Mucosa of rectum (tissue), 2 donors: ENCODE data around the gene LRP2.
"Not testable (repeated sequence)": the region's sequence is repeated elsewhere in the genome, so short reads cannot be mapped to it uniquely, and the experiment has no call there.

Source experiments
- H3K27ac ChIP-seq, 2 donors: one replicate each; pipeline ENCODE4 v1.7.0; 2013; ENCODE audit warnings: inconsistent platforms in 2 of 2, low read depth in 2 of 2, low read length in 2 of 2
- H3K27me3 ChIP-seq, 2 donors: one replicate each; pipeline ENCODE4 v1.7.0; 2013; ENCODE audit warnings: low read length in 2 of 2; ENCODE audit not compliant: control insufficient read depth in 2 of 2, insufficient read depth in 2 of 2
- H3K36me3 ChIP-seq, 2 donors: one replicate each; pipeline ENCODE4 v1.7.0; 2013; ENCODE audit warnings: low read length in 2 of 2; ENCODE audit not compliant: control insufficient read depth in 2 of 2, insufficient read depth in 2 of 2
- H3K4me1 ChIP-seq, 2 donors: one replicate each; pipeline ENCODE4 v1.7.0; 2013; ENCODE audit warnings: low read length in 2 of 2, mild to moderate bottlenecking in 1 of 2; ENCODE audit not compliant: control insufficient read depth in 2 of 2, insufficient read depth in 2 of 2
- H3K4me3 ChIP-seq, 2 donors: one replicate each; pipeline ENCODE4 v1.7.0; 2013; ENCODE audit warnings: low read length in 2 of 2
- H3K9ac ChIP-seq, 2 donors: one replicate each; pipeline ENCODE4 v1.7.0; 2013; ENCODE audit warnings: low read length in 2 of 2, low read depth in 1 of 2, mild to moderate bottlenecking in 1 of 2
- H3K9me3 ChIP-seq, 2 donors: one replicate each; pipeline ENCODE4 v1.7.0; 2013; ENCODE audit warnings: low read length in 2 of 2; ENCODE audit not compliant: control insufficient read depth in 2 of 2
- donor health status: healthy.
- donor health status: Normal muscosa, but diverticular disease.

Gene LRP2

DNA sequence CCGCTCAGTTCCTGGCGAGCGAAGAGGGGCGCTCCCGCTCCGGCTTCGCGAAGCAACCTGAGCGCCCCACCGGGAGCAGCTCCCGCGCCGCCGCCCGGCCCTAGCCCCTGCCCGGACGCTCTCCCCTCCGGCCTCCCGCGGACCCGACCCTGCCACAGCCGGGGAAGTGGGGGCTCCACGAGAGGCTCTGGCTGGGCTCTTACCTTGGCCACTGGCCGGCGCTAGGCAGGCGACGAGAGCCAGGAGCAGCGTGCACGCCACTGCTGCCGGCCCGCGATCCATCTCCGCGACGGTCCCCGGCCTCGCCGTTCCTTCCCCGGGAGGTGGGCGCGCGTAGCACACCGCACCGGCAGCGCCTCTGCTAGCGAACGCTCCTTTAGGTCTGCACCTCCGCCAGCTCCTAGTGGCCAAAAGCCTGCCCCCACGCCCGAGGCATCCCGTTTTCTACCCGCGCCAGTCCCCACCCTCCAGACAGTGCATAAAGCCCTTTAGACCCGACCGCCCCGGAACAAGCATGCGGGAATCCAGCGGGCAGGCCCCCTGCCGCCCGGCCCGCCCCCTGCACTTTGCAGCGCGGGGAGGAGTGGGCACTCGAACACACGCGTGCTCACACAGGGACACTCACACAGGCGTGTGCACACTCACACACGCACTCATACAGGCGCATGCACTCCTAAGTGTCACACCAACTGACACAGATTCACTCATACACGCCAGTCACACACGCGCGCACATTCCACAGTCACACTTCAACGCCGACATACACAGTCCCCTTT, at the start of gene LRP2:
Gene LRP2, minus strand, starts transcription at position 417 of the 776 bp plus-strand sequence. Its CDS starts 135 bp downstream, at position 282.
- Histone ChIP-seq H3K4me3 (peak within 1 kb of the TSS; percentile 49 to 70), H3K9ac (no peak within 1 kb of the TSS), H3K27ac (no peak within 1 kb of the TSS), H3K36me3 (no peaks in the 10 kb centered on the region), H3K27me3 (peaks cover 27 to 34% of the 10 kb centered on the region in 2 donors), H3K4me1 (peaks cover 24 to 25% of the 10 kb centered on the region in 2 donors), H3K9me3 (no peaks in the 10 kb centered on the region)

DNA sequence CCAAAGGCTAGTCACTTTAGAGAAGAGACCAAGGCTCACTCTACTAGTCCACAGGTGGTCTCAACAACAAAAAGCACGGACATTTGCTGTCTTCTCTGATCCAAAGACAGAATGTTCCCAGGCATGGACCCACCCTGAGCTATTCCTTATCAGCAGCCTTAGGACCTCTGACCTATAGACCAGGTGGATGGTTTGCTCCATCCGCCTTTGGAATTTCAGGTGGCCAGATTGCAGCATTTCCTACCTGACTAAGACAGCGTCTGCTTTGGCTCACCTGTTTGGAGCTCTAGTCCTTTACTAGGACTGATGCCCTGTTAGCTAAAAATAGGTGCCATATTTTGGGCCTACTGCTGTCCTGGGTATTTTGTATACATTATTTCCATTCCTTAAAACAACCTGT, 44.6 kb upstream of the LRP2 start:
- Histone ChIP-seq H3K36me3 (no peaks in the 10 kb centered on the region), H3K4me3 (no peak overlapping the region), H3K27ac (no peak overlapping the region), H3K4me1 (no peaks in the 10 kb centered on the region), H3K9me3 (no peaks in the 10 kb centered on the region), H3K27me3 (no peaks in the 10 kb centered on the region), H3K9ac (no peak overlapping the region)

DNA sequence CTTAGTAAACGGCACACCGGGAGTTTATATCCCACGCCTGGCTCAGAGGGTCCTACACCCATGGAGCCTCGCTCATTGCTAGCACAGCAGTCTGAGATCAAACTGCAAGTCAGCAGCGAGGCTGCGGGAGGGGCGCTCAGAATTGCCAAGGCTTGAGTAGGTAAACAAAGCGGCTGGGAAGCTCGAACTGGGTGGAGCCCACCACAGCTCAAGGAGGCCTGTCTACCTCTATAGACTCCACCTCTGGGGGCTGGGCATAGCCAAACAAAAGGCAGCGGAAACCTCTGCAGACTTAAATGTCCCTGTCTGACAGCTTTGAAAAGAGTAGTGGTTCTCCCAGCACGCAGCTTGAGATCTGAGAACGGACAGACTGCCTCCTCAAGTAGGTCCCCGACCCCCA, 37.2 kb upstream of the LRP2 start:
- H3K27me3 ChIP-seq, H3K9ac ChIP-seq, H3K36me3 ChIP-seq, H3K9me3 ChIP-seq, H3K4me1 ChIP-seq, H3K27ac ChIP-seq, H3K4me3 ChIP-seq: not testable (repeated sequence)

DNA sequence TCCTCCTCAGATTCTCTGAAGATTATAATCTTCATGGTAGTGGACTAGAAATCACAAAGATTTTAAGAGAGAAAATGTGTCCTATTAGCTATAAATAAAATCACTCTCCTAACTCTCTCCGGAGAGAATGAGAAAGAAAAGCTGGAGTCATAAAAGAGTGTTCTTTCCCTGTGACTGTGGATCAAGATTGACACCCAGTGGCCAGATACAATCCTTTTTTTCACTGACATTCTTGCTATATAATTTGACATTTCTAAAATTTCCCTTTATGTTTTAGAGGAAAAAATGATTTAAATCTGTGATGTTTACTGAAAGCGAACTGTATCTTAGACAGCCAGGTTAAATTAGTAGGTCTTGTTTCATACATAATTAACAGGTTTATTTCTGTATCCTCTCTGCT, 35.4 kb upstream of the LRP2 start:
- Histone ChIP-seq H3K27ac (no peak overlapping the region), H3K27me3 (peaks cover 0 to 4% of the 10 kb centered on the region in 2 donors), H3K9ac (no peak overlapping the region), H3K4me1 (no peaks in the 10 kb centered on the region), H3K36me3 (no peaks in the 10 kb centered on the region), H3K9me3 (no peaks in the 10 kb centered on the region), H3K4me3 (no peak overlapping the region)

DNA sequence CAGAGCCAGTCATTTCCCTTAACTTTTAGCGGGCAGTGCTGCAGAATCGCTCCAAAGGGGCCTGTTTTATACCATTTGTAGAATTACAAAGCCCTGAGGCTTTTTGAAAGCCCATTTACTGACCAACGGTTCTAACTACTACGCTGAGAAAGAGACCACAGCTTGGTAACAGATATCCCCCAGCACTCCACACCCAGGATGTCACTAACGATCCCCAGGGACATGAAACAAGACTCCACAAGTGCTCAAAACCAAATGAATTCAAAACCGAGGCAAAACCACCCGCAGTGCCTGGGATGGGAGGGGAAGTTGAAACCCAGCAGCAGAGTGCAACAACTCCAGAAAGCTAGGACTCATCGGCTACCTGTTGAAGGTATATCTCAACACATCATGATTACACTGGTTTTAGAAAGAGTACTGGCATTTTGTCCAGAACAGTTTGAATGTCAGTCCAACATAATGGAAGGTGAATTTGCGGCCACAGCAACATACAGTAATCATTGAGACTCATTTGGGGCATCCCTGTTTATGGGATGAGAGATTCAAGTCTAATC, 33.6 kb upstream of the LRP2 start:
- peaks cover 0 to 4% of the 10 kb centered on the region in 2 donors for H3K27me3 ChIP-seq
- no peak overlapping the region for H3K9ac ChIP-seq
- no peaks in the 10 kb centered on the region for H3K36me3 ChIP-seq
- H3K4me3 ChIP-seq, result no peak overlapping the region
- no peaks in the 10 kb centered on the region for H3K9me3 ChIP-seq
- H3K27ac ChIP-seq, result no peak overlapping the region
- H3K4me1 ChIP-seq, result no peaks in the 10 kb centered on the region

DNA sequence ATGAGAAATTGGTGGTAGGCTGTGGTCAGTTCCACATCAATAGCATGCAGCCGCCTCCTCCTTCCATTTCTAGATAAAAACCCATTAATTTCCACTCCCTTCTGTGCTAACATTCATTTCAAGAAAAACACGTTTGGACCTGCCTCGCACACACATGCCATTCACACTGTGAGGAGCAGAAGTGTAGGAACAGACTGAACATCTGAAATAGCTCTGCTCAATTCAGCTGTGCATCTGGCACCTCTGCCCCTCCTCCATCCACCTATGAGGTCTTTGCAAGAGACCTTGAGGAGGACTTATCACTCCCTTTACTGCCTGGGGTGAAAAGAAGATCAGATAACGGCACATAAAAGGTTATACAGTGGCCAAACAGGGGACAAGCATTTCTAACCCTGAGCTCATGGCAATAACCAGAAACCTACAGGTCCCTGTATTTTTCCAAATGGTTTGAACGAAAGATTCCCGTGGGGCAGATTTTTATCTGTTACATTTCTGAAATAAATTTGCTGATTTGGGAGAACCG, 30.8 kb upstream of the LRP2 start:
- H3K27me3 ChIP-seq, result peaks cover 0 to 9% of the 10 kb centered on the region in 2 donors
- no peak overlapping the region for H3K4me3 ChIP-seq
- H3K27ac ChIP-seq, result no peak overlapping the region
- H3K9me3 ChIP-seq, result no peaks in the 10 kb centered on the region
- no peaks in the 10 kb centered on the region for H3K36me3 ChIP-seq
- no peak overlapping the region for H3K9ac ChIP-seq
- no peaks in the 10 kb centered on the region for H3K4me1 ChIP-seq

DNA sequence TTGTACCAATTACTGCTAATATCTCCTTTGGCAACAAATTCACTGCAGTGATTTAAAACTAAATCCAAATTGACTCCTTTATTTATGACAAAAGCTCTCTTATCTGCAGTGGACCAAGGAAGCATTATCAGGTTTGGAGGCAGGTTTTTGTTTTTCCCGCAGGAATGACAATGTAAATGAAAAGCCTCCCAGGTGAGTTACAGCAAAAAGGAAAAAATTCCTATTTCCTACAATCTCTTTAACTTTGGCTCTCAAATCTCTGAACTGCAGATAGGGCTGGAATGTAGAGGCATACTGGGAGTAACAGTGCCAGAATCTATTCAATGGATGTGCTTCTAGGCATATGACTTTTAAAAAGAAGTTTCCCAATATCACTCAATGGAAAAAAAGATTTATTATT, 28.9 kb upstream of the LRP2 start:
- Histone ChIP-seq H3K27ac (no peak overlapping the region), H3K4me3 (no peak overlapping the region), H3K4me1 (no peaks in the 10 kb centered on the region), H3K27me3 (peaks cover 0 to 9% of the 10 kb centered on the region in 2 donors), H3K9me3 (no peaks in the 10 kb centered on the region), H3K9ac (no peak overlapping the region), H3K36me3 (no peaks in the 10 kb centered on the region)

DNA sequence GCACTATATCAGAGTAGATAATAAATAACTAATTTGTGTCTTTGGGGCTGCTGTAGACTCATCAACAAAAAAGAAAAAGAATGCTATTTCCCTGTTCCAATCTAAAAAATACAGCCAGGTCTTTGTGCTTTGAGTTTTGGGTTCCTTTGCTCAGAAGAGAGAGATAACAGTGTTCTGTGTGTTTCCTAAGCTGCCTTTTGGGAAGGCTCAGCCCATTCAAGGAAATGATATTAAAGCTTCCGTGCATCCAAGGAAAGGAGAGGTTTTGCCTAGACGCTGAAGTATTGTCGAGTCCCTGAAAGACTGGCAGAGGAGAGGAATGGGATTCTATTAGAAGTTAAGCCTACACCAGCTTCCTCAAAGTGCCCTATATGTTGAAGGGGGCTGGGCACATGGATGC, 25.8 kb upstream of the LRP2 start:
- no peak overlapping the region for H3K9ac ChIP-seq
- H3K4me3 ChIP-seq, result no peak overlapping the region
- H3K27ac ChIP-seq, result no peak overlapping the region
- H3K36me3 ChIP-seq, result no peaks in the 10 kb centered on the region
- no peaks in the 10 kb centered on the region for H3K9me3 ChIP-seq
- H3K4me1 ChIP-seq, result no peaks in the 10 kb centered on the region
- peaks cover 0 to 5% of the 10 kb centered on the region in 2 donors for H3K27me3 ChIP-seq

DNA sequence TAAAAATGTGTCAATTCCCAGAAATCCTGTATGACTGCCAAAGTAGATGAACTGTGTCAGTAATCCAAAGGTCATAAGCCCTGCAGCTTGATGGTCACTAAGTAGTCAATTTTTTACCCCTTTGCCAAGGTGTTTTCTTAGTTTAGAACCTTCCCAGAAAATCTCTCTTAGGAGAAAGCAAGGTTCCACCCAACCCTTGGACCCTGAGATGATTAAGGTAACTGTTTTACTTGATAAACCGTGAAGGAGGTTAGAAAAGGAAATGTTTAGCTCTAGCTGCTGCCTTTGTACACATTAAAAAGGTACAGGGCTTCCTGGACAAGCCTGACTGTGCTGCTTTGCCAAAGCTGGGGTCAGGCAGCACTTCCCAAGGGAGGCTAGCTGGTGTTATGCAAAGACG, 24.4 kb upstream of the LRP2 start:
- Histone ChIP-seq H3K4me3 (no peak overlapping the region), H3K27me3 (peaks cover 0 to 5% of the 10 kb centered on the region in 2 donors), H3K9me3 (no peaks in the 10 kb centered on the region), H3K27ac (no peak overlapping the region), H3K9ac (no peak overlapping the region), H3K36me3 (no peaks in the 10 kb centered on the region), H3K4me1 (no peaks in the 10 kb centered on the region)

DNA sequence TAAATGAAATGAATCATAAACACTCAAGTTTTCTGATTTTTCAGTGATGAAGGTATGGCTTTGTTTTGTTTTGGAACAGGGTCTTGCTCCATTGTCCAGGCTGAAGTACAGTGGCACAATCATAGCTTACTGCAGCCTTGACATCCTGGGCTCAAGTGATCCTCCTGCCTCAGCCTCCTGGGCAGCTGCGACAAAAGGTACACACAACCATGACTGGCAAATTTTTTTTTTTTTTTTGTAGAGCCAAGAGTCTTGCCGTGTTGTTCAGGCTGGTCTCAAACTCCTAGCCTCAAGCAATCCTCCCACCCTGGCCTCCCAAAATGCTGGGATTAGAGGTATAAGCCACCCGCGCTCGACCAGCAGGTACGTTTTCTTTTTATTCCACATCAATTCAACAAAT, 22.5 kb upstream of the LRP2 start:
- H3K36me3 ChIP-seq, result no peaks in the 10 kb centered on the region
- H3K4me1 ChIP-seq, result no peaks in the 10 kb centered on the region
- peaks cover 0 to 3% of the 10 kb centered on the region in 2 donors for H3K27me3 ChIP-seq
- no peak overlapping the region for H3K27ac ChIP-seq
- no peak overlapping the region for H3K4me3 ChIP-seq
- H3K9me3 ChIP-seq, result no peaks in the 10 kb centered on the region
- H3K9ac ChIP-seq, result no peak overlapping the region
